GM03348 (cell line): ENCODE measurements around the gene CDH26.

Source experiments
- DNase-seq: peaks from one replicate; pipeline ENCODE4 v3.0.0; 2012; ENCODE audit warnings: low spot score

CDH26 gene

DNA sequence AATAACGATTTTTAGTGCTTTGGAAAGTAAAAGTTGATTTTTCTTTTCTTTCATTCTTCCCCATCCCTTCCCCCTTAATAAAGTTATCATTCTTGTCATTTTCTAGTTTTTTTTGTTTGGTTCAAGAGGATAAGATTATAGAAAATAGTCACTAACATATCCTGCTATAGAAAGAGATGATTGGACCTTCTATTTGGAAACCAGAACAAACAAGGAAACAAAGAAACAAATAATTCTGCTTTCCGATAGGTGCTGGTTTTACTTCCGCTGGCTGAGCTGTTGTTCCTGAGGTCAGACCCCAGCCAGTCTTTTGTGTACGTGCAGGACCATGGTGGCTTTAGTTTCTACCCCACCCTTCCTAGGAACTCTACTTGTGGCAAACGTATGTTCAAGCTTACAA is at the start of gene CDH26:
TSS of gene CDH26 (plus strand) at position 301 of the 400 bp plus-strand sequence. CDS start 304 bp downstream, outside the sequence.
- DNase-seq, result no peak

DNA sequence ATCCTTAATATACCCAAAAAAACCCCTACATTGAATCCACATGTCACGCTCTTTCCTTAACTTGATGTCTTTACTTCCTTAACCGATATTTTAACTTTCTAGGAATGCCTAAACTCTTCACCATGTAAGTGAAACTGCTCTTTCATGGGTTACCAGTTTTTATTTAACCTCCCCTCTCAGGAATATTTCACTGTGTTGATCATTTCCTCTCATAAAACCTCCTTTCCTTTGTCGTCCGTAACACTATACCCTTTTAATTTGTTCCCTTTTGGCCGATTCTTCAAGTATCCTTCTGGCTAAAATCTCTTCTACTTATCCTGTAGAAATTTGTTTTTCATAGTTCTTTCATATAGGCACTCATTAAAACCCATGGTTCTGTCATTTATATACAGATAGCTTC is 49.4 kb upstream of the CDH26 start:
- no peak for DNase-seq

DNA sequence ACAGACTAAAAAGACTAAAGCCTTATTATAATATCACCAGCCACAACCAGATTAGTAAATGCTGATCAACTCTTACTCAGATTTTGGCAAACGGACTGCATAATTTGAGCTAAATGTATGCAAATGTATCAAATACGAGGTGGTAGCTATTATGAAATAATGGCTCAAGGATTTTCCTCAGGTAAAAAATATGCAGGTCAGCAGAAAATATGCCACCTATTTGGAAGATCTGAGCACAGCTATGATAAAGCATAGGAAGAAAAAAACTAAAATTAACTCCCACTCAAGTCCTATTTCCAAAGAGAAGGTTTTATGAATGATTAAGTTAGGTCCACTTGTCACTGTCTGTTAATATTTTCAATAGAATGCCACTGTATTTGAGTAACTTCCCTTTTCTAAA is 47.2 kb upstream of the CDH26 start:
- no peak for DNase-seq

DNA sequence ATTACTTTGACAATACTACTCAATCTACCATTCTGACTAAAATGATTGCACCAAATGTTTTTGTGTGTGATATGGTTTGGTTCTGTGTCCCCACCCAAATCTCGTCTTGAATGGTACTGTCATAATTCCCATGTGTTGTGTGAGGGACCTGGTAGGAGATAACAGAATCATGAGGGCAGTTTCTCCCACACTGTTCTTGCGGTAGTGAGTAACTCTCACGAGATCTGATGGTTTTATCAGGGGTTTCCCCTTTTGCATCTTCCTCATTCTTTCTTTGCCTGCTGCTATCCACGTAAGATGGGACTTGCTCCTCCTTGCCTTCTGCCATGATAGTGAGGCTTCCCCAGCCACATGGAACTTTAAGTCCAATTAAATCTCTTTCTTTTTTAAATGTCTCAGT is 45.6 kb upstream of the CDH26 start:
- no peak for DNase-seq

DNA sequence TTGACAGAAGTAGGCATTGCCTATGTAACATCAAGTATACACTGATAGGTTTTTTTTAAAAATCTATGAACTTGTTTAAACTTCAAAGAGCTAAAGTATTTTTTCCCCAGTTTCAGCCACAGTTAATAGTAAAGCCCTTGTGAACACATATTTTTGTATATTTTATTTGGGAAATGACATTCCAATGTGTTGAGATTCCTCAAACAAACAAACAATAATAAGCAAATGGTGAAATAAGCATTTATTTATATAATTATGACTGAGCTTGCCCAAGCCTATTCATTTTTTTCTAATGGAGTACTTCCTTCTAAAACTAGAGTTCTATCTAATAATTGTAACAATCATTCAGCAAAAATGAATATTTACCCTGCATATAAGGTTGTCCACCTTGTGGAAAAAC is 37.3 kb upstream of the CDH26 start:
- no peak for DNase-seq

DNA sequence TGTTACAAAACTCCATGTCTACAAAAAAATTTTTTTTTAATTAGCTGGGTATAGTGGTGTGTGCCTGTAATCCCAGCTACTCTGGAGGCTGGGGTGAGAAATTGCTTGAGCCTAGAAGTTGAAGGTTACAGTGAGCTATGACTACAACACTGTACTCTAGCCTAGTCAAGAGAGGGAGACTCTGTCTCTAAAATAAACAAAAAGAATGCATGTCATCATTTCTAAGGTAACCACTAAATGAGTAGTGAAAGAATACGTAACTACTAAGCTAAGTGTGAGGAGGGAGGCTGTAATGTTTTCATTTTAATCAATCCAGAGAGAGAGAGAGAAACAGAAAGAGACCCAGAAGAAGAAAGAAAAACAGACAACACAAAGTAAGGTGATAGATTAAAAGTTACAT is 34.7 kb upstream of the CDH26 start:
- no peak for DNase-seq

DNA sequence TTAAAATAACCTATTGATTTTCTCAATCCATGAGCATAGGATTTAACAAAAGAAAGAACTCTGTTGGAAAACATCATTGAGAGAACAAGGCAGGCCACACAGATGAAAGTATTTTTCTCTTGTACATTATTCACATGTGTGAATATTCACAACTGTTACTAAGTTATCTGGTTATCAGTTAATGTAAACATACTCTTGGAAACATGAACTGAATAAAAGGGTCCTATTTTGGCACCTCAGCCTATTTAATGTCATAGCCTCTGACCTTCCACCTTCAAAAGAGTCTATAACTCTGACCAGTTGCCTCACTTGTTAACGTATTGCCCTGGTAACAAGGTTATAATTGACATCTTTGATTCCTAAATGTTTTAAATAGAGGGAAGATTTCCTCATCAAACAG is 32.9 kb upstream of the CDH26 start:
- DNase-seq, result no peak

DNA sequence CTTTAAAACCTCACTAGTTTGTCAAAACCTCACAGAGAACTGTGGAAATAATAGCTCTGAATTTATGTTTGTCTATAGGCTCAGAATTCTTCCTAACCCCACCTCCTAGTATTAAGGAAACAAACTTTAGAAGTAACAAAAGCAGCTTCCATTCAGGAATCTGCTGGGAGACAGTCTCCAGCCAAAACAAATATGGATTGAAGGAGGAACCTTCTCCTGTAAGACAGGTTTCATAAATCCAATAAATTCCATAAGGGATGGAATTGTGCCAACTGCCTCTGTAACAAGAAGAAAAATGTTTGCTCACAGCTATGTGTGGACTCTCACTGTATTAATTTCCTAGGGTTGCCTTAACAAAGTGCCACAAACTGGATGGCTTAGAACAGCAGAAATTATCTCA is 32.3 kb upstream of the CDH26 start:
- no peak for DNase-seq

DNA sequence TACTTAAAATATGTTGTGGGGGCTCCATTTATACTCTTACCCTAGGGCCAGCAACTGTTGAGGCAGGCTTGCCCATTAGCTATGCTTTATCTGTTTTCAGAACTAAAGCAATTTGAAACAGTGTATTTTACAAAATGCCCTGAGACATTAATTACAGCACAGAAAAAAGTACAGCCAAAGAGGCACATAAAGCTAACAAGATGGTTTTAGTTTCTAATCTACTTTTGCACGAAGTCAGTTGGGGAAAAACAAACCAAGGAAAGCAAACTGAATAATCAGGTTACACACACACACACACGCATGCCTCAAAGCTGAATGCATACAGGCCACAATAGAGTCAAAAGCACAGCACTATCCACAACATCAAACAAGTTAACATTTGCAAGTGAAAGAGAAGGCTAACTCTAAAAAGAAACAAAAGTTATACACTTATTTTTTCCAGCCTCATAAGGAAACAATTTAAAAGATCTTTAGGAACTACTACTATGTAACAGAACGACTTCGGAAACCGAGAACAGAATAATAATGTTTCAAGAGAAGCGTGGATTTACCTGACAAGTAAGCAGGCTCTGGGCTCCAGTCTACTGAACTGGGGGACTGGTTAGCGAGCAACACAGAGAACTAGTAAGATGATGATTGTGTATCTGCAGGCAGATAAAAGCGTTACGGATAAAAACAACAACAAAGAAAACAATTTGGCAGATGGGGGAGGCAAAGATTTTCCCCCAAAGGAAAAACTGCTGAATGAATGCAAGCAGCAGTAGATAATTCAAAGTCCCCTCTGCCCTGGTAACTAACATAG is 26.5 kb upstream of the CDH26 start:
- DNase-seq, result no peak

DNA sequence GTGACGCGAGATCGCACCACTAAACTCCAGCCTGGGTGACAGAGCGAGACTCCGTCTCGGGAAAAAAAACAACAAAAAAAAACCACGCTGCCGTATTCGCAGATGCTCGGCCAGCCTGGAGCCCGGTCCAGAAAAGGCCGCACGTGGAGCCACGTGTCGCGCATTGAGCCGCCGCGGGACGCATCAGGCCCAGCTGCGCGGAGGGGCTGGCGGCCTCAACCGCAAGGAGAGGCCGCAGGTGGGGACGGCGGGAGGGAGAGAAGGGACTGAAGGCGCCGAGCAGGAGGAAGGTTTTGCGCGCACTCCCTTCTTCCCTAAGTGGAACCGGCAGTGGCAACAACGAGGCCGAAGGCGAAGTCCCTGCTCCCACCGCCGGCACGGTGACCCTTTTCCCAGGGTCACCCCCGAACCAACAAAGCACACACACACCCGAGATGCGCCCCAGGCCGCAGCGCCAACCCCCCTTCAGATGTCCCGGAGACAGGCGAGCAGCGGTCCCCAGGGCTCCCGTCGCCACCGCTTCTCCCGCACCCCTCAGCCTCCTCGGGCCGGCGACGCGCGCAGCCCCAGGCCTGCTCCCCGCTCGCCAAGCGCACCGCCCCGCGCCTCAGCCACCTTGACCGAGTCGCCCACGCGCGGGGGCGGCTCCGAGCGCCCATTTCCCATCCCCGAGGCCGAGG is 25.5 kb upstream of the CDH26 start:
- no peak for DNase-seq

DNA sequence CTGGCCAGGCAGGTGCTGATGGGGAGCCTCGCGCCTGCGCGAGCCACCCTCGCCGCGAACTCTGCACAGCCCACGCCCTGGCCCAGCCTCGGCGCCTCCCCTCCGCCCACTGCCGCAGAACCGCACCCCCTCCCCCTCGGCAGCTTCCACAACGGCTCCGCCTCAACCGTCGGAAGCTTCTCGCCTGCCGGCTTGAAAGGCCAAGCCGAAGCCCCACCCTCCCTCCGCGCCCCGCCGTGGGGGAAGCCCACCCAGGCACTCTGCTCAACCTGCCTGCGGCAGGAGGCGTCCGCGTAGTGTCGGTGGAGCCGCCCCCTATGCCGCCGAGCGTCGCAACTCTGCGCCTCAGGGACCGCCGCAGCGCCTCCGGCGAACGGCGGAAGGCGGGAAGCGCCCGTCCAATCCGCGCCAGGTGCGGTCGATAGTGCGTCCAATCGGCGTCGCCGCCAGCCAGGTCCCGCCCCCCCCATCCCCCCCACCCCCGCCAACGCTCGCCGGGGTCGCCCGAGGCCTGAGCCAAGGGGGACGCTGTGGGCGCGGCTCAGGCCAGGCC is 24.9 kb upstream of the CDH26 start, which contains the start of gene SYCP2:
TSS of gene SYCP2 (minus strand) at position 342 of the 553 bp plus-strand sequence. CDS start 11,224 bp downstream, outside the sequence.
- peak; percentile 90 for DNase-seq

DNA sequence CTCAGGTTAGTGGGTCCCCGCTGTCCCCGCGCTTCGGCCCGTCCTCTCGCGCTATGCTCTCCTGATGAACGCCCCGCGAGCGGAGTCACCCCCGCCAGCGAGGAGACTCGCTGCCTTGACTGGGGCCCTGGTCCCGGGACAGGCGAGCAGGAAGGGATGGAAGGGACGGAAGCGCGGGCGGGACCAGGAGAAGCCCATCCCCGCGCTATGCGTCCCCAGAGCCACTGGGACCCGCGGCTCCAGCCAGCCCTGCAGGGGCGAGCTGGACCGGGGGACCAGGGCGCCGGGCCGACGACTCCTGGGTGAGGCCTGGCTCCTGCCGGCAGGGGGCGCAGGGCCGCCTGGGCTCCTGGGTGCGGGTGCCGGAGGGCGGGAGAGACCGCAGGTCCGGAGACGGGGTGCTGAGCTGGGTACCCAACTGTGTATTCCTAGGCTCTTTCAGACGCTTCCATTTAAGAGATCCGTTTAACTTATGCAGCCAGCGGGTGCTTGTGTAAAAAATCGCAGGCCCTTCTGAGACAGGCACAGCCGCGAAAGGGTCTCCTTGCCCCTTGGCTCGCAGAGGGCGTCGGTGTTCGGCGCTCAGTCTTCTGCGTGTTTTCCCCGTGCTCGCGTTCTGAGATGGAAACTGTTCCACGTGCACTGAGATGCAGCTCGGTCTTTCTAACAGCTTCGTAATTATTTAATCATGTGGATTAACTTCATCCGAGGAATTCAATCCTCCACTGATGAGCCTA is 24.2 kb upstream of the CDH26 start:
- peak; percentile 96 for DNase-seq

DNA sequence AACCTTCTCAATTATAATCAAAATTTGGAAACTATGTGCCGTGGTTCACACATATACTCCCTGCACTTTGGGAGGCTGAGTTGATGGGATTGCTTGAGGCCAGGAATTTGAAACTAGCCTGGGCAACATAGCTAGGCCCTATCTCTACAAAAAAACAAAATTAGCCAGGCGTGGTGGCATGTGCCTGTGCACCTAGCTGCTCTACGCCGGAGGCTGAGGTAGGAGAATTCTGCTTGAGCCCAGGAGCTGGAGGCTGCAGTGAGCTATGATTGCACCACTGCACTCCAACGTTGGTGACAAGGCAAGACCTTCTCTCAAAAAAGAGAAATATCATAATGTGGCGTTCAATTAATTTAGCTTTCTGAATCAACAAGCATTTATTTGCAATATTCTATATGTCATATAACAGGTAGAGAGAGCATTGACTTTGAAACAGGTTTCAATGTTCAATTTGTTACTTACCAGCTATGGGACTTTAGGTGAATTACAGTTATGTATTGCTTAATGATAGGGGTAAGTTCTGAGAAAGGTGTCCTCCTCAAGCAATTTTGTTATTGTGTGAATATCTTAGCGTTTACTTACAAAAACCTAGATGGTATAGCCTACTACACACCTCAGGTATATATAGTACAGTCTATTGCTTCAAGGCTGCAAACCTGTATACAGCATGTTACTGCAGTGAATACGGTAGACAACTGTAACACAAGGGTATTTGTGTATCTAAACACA is 22.6 kb upstream of the CDH26 start:
- DNase-seq, result no peak

DNA sequence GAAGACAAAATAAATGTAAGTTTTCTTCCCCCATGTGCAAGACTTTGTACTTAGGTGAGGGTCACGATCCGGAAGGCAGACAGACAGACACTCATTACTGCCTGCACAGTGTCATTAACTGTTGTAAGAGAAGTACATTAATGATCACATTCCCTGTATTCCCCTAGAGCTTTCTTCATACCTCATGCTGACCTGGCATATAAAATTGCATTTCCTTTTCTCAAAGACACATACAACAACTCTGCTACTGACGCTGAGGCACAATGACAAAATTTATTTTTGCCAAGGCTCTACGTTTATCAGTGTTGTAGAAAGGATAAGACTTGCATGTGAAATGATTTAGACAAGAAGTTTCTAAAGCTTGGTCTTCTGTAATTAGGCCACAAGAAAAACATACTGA is 21.8 kb upstream of the CDH26 start:
- DNase-seq, result no peak

DNA sequence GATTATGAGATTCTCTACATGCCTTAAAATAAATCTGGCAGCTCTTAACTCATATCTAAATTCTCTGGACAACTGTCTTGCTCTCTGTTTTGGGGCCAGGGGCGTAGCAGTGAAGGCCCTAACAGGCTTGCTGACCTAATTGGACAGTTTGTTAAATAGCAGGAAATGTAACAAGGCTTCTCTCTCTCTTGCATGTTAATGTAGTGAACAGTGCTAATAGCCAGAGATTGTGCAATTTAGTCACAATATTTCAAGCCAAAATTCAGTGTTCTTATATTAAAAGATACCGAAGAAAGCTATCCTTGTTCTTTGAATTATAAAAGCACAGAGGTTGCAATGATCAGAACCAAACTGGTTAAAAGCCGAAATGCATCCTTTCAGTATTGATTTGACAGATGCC is 21.1 kb upstream of the CDH26 start:
- DNase-seq, result no peak

DNA sequence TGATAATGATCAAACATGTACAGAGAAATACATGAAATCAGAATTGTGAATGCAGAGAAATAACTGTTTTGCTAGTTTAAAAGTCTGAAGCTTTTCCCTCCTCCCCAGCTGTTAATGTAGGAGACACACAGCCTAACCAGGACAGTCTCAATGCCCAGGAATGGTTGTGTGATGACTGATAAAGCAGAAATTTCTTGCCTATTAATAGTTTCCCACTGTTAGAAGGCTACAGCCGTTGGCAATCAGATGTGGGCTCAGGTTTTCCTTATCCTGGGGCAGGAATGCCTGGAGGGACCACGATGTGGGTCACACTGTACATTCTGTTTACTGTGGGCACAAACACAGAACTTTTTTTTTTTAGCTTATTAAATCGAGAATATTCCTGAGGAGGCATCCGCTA is 20.0 kb upstream of the CDH26 start:
- peak; percentile 64 for DNase-seq

DNA sequence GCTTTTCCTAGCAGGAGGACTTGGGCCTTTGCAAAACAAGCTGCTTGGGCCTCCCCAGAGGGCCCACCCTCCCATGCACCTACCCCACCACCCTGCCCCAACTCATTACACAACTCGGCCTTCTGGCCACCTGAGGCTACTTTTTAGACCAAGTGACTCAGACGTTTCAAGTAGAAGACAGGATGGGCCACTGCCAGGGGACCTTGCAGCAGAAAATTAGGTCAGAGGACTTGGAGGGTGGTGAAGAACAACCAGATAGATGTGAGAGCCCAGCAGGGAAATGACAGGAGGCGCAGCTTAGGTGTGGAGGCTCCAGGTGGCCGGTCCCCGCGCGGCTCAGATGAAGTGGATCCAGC is 19.5 kb upstream of the CDH26 start:
- no peak for DNase-seq

DNA sequence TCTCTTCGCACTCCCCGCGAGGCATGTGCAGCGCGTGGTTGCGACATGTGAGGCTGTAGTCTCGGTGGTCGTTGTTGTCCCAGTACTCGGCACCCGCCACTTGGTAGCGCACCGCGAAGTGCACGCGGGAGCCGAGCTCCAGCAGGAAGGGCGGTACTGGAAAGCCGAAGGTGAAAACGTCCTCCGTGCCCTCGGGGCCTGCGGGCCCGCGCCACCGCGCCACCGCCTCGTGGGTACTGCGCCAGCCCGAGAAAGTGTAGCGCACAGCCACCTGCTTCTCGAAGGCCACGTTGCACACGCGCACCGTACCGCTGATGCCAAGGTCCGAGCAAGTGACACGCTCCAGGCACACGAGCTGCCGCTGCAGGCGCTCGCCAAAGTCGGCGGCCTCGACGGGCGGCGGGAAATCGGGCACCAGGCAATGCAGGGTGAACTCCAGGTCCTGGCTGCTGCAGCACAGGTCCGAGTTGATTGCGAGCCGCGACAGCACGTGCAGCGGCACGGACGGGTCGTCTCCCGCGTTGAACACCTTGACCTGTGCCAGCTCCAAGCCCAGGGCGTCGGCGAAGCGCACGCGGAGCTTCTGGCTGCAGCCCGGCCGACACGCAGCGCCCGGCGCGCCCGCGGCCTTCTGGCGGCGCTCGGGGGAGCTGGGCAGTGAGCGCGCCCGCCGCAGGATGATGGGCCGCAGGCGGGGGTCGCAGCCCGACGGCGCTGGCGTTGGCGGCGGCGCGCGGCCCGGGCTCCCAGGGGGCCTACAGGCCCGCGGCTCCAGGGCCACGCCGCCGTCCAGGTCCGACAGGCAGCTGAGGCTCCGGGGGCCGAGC is 19.0 kb upstream of the CDH26 start:
- DNase-seq, result no peak

DNA sequence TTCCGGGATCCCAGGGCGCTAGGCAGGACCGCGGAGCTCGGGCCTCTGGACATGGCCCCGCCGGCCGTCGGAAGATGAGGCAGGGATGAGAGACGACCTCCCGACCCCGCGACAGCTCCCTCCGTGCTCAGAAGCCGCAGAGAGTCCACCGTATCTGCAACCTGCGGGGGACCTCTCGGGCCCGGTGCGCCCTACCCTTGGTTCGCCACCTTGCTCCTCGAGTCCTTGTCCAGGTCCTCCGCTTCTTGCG is 18.4 kb upstream of the CDH26 start:
- DNase-seq, result peak; percentile 50

DNA sequence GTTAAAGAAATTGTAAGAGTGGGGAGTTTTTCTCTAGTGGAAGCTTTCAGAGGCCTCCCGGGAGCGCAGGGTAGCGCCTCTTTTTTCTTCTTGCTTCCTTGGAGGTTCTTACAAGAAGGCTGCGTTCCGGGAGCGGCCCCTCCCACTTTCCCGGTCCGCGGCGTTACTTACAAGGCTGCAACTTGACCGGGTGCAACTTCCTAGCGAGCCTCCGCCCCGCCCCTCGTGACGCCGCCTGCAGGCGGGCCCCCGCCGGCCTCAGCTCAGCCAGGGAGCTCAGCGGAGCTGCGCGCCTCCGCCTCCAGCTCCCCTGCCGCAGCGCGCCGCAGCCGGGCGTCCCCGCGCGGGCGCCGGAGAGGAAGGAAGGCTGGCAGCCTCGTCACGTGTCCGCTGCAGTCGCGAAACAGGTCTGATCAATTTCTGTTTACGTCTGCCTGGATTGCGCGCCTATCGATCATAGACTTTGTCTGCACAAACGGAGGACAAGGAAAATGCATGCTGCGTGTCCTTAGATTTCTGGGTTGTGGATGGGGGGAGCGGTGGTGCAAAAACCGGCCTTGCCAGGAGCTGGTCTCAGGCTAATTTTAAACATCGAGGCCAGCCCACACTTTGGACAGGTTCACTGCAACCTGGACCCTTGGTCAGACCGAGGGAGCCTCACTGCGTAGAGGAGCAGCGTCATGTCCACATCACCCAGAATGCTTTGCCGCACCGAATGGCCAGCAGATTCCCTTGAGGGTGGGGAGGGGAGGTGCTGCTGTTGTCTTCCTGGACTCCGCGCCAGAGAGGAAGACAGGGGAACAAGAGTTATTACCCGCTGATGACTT is 17.9 kb upstream of the CDH26 start, which contains the start of the genes FAM217B and PPP1R3D:
TSS of gene FAM217B (plus strand) at position 261 of the 827 bp plus-strand sequence. CDS start 3,555 bp downstream, outside the sequence.
TSS of gene PPP1R3D (minus strand) at position 177 of the 827 bp plus-strand sequence. CDS start 374 bp downstream, outside the sequence.
- DNase-seq, result peak; percentile 97
